HG02973 (cell line): Measurements from ENCODE around the gene MTFR1L.

Experiments
- ATAC-seq: cut with Tn5 transposase; IDR thresholded peaks from one replicate; pipeline ENCODE4 v1.9.1; 2021; ENCODE audit warnings: moderate library complexity; ENCODE audit not compliant: unreplicated experiment

Gene MTFR1L

GRCh38 chr1:25787760-25788166 lies 32.0 kb upstream of the MTFR1L start:
- ATAC-seq: no peak

- no peak for ATAC-seq
Observed at GRCh38 chr1:25790472-25790871, 29.3 kb upstream of the MTFR1L start.

DNA sequence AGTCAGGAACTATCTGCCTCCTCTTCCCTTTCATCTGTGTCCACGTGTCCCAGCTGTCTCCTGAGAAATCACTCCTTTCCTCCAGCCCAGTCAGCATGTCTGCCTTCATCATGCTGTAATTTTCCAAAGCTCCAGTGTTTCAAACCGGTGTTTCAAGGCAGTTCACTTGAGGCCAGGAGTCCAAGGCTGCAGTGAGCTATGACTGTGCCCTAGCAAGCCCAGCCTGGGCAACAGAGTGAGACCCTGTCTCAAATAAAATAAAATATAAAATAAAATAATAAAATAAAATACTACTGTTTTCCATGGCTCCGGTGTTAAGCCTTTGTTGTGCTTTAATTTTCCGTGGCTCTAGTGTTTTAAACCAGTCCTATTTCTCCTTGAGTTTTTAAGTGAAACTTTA lies 27.6 kb upstream of the MTFR1L start:
- no peak for ATAC-seq

DNA sequence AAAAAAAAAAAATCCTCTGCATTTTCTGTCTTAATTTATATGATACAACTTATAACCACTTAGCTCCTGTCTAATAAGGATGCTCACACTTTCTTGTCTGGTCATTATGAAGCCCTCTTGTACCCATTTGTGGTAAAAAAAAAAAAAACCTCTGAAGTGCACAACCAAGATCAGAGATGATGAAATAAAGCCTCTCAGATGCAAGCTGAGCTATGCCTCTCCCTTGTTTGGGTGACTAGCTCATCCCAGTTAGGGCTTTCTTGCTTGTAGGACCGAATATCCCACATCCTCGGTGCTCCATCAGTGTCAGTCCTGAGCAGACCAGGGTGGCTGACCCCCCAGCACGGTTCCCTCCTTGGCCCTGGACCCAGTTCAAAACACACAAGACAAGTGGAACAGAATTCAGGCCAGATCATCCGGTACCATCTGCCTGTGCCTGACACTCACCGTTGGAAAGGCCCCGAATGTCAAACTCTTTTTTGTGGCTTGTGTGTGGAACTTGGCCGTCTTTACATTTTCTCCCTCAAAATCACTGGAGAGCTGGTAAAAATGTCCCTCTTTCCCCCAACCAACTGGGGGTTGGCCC lies 26.1 kb upstream of the MTFR1L start:
- ATAC-seq: no peak

GRCh38 chr1:25794325-25794724 lies 25.4 kb upstream of the MTFR1L start:
- no peak for ATAC-seq

- ATAC-seq: no peak
Observed at GRCh38 chr1:25795211-25795610, 24.5 kb upstream of the MTFR1L start.

GRCh38 chr1:25795946-25796810 lies 23.6 kb upstream of the MTFR1L start:
- ATAC-seq: no peak

- ATAC-seq: no peak
Observed at GRCh38 chr1:25796811-25797458, 22.8 kb upstream of the MTFR1L start.

DNA sequence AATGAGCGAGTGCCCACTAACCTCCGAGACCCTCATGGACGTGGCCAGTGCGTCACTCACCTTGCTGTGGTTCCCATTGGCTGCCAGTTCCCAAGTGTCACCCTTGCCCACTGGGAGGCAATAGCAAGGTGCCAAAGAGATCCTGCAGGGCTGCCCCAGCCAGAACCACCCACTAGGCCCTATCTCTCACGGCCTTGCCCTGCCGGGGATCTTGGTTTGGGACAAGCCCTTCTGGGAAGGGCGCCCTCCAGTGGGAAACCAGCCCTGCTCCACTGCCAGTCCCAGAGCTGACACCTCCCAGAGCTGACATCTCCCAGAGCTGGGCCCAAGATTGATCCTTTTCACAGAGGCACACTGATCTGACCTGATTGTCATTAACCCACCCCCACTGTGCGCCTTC lies 21.8 kb upstream of the MTFR1L start:
- no peak for ATAC-seq

GRCh38 chr1:25798666-25799351 lies 20.9 kb upstream of the MTFR1L start:
- no peak for ATAC-seq

DNA sequence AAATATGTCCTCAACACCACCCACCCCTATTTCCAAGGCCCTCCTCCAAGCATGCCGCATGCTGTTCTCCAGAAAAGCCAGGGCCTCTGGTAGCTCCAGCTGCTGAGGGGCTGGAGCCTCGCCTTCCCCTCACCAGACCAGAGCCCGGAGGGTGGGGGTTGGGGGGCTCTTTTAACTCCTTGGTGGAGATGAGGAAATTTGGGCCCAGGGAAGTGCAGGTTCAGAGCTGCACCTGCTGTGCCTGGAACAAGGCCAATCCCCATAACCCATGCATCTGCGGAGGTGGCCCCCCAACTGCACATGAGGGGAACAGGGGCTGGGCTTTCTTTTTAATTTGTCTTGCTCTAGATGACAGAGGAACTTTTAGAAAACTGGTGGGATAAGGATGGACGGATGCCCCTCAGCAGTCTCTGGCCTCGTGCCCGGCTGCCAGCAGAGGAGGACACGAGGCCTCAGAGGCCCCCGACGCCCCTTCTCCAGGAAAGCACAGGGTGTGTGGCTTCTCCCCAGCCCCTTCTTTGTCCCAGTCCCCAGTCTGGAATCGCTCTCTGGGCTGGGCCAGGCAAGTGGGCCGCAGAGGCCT lies 20.3 kb upstream of the MTFR1L start:
- ATAC-seq: no peak

- ATAC-seq: no peak
Observed at GRCh38 chr1:25799935-25800702, 19.6 kb upstream of the MTFR1L start, which contains the start of gene SELENON. Gene SELENON, plus strand, starts transcription at chr1:25800193. Its CDS starts 38 bp downstream, at chr1:25800231.

- ATAC-seq: no peak
Observed at GRCh38 chr1:25800703-25801377, 18.9 kb upstream of the MTFR1L start.

GRCh38 chr1:25802915-25803314 lies 16.8 kb upstream of the MTFR1L start:
- no peak for ATAC-seq

DNA sequence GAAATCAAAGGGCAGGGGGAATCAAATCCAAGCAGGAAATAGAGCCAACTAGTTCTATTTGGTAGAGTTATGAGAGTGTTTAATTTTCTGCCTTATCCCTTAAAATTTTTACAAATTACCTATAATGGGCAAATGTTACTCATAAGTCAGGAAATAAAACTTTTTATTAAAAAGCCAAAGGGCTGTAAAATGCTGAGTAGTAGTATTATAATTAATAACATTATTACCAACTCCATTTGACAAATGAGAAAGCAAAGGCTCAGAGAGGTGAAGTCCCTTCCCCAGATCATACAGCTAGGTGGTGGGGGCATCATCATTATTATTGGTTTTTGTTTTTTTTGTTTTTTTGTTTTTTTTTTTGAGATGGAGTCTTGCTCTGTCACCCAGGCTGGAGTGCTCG lies 16.4 kb upstream of the MTFR1L start:
- ATAC-seq: no peak

GRCh38 chr1:25804244-25804963 lies 15.3 kb upstream of the MTFR1L start:
- ATAC-seq: no peak

DNA sequence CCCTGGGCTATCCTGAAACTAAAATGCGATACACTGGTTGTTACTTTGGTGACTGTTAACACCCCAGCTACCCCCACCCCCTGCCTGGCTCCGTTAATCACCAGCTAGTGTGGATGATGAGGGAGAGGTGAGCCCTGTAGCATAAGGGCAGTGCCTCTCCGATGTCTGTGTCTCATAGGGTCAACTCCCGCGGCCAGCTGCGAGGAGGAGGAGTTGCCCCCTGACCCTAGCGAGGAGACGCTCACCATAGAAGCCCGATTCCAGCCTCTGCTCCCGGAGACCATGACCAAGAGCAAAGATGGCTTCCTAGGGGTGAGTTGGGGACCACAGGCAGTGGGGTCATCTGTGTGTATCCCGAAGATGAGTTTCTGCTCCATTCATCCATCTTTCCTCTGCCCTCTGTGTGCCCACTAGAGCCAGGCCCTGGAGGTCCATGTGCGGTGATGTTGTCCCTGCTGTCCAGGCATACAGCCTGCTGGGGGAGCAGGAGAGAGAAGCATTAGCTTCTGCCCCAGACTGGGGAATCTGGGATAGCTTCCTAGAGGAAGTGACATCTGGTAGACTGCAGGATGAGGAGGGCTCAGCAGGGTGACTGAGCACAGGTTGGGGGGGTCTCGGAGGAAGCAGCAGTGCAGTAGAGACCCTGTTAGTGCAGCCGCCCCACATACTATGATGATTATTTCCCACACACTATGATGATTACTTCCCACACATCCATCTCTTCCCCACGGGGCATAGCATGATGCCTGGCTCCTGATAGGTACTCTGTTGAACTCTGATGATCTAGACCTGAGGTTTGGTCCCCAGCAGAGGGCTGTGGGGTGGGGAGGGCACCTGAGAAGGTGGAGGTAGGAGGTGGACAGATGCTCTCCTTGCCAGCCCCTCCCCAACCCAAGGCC lies 14.5 kb upstream of the MTFR1L start:
- ATAC-seq: no peak

DNA sequence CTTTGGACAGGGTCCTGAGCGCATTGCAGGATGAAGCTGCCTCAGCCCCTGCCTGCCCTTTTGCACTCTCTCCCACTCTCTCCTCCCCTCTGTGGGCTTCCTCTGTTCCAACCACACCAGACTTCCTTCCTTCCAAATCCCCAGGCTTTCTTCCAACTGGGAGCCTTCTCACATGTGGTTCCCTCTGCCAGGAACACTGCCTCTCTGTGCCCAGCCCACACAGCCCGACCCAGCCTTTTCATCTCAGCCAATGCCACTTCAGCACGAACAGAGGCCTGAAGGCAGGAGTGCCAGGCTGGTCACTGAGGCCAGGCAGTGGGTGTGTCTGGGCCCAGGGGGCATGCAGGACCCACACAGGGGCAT lies 13.9 kb upstream of the MTFR1L start:
- no peak for ATAC-seq
